Bone marrow (tissue), 2 donors: ENCODE results near the gene TGFBR3.

Source experiments
- DNase-seq, 2 donors: peaks; one replicate each; lab custom pipeline; 2025; lab: John Stamatoyannopoulos, UW

The TGFBR3 gene

GRCh38 chr1:91754816-91755580, 131.0 kb downstream of the TGFBR3 start:
- no peak for DNase-seq

GRCh38 chr1:91754348-91754747, 131.6 kb downstream of the TGFBR3 start:
- DNase-seq, result no peak

- DNase-seq, result no peak
Measured at GRCh38 chr1:91753878-91754277, 132.1 kb downstream of the TGFBR3 start.

- DNase-seq, result no peak
Measured at GRCh38 chr1:91752324-91752723, 133.6 kb downstream of the TGFBR3 start.

- DNase-seq, result no peak
Measured at GRCh38 chr1:91751275-91751674, 134.7 kb downstream of the TGFBR3 start.

- DNase-seq, result no peak
Measured at GRCh38 chr1:91750398-91750996, 135.5 kb downstream of the TGFBR3 start.

GRCh38 chr1:91749788-91750231, 136.1 kb downstream of the TGFBR3 start:
- no peak for DNase-seq

- DNase-seq, result no peak
Measured at GRCh38 chr1:91747666-91748065, 138.3 kb downstream of the TGFBR3 start.

GRCh38 chr1:91746728-91747338, 139.1 kb downstream of the TGFBR3 start:
- DNase-seq, result no peak

GRCh38 chr1:91745640-91746373, 140.1 kb downstream of the TGFBR3 start:
- no peak for DNase-seq

GRCh38 chr1:91744953-91745639, 140.9 kb downstream of the TGFBR3 start:
- DNase-seq, result no peak

GRCh38 chr1:91742848-91743292, 143.1 kb downstream of the TGFBR3 start:
- DNase-seq, result no peak

- DNase-seq, result no peak
Measured at GRCh38 chr1:91741906-91742305, 144.0 kb downstream of the TGFBR3 start.

- no peak for DNase-seq
Measured at GRCh38 chr1:91741301-91741700, 144.7 kb downstream of the TGFBR3 start.

GRCh38 chr1:91737650-91738049, 148.3 kb downstream of the TGFBR3 start:
- DNase-seq, result no peak

- DNase-seq, result no peak
Measured at GRCh38 chr1:91736715-91737615, 149.0 kb downstream of the TGFBR3 start.

- no peak for DNase-seq
Measured at GRCh38 chr1:91736146-91736714, 149.7 kb downstream of the TGFBR3 start.

- no peak for DNase-seq
Measured at GRCh38 chr1:91735266-91735845, 150.6 kb downstream of the TGFBR3 start.

- DNase-seq, result no peak
Measured at GRCh38 chr1:91734761-91735160, 151.2 kb downstream of the TGFBR3 start.

GRCh38 chr1:91733108-91733710, 152.7 kb downstream of the TGFBR3 start:
- DNase-seq, result no peak
